ENCODE measurements around the gene MAP6. TPM values are rescaled to one million over a fixed set of nuclear protein-coding genes. Genes with fewer than 3 reads are reported as not detected.
"Not testable (repeated sequence)": the region's sequence is repeated elsewhere in the genome, so short reads cannot be mapped to it uniquely, and the experiment has no call there.

The MAP6 gene
- total and polyA plus RNA-seq, 9 of the 15 experiments (the other 6 are each of a cell fraction or from before 2014, with no cell fraction given), result not detected

DNA sequence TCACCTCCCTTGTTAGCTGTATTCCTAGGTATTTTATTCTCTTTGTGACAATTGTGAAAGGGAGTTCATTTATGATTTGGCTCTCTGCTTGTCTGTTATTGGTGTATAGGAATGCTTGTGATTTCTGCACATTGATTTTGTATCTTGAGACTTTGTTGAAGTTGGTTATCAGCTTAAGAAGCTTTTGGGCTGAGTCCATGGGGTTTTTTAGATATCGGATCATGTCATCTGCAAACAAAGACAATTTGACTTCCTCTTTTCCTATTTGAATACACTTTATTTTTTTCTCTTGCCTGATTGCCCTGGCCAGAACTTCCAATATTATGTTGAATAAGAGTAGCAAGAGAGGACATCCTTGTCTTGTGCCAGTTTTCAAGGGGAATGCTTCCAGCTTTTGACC lies 15.0 kb upstream of the MAP6 start:
- H4K20me1 ChIP-seq (replicated peaks; ENCODE audit: control insufficient read depth, insufficient read depth, low read length); FAIRE-seq; ATAC-seq; H3K36me3 ChIP-seq (ENCODE audit: control insufficient read depth, insufficient read depth, low read length); H3K9me1 ChIP-seq (ENCODE audit: control insufficient read depth, insufficient read depth, low read length); H3K4me3 ChIP-seq; BruUV-seq (replicated peaks); H3K4me1 ChIP-seq (replicated peaks in 1 of 2; ENCODE audit: control insufficient read depth in 2 of 2, insufficient read depth in 2 of 2, low read length in 2 of 2); H3K4me2 ChIP-seq (ENCODE audit: insufficient read depth, low read length); H3K27ac ChIP-seq (ENCODE audit: extremely low read depth, low read depth, low read length); in situ Hi-C loops (cut with MboI); CTCF ChIA-PET (ENCODE audit: low intra/inter-chr PET ratio); H3K79me2 ChIP-seq (ENCODE audit: control insufficient read depth, insufficient read depth, low read length); intact Hi-C loops (cut with micrococcal nuclease); H3K9me3 ChIP-seq (replicated peaks; ENCODE audit: control insufficient read depth, insufficient read depth, low read depth, low read length); H3K9ac ChIP-seq (ENCODE audit: insufficient read depth in 1 of 2, low read depth in 2 of 2, low read length in 2 of 2); H2AFZ ChIP-seq (ENCODE audit: low read depth, low read length); DNase-seq (ENCODE audit: extremely low read depth in 1 of 4, low spot score in 3 of 4): not testable (repeated sequence)
- WGBS (ENCODE audit: insufficient coverage, low coverage, missing lambda C conversion rate), result 0% methylated on average over 1 of the region's 1 CpG
- 0 out of 2 replicates have a peak, but pooled peaks have one; percentile 18 for TF ChIP-seq MTA2 (IDR thresholded peaks at IDR 0.05; ENCODE audit: low read depth)
- 0 out of 2 replicates have a peak, but pooled peaks have one; percentile 23 for TF ChIP-seq HDAC2 (IDR thresholded peaks at IDR 0.05)
- peak in 1 of 2 experiments; percentile 41; a peak in 1 of 4 replicates for TF ChIP-seq RCOR1 (IDR thresholded peaks at IDR 0.05; ENCODE audit: borderline replicate concordance in 1 of 2, low read depth in 2 of 2, low read length in 2 of 2)
- TF ChIP-seq CBFA2T2 (conservative IDR thresholded peaks at IDR 0.05), result 0 out of 2 replicates have a peak, but pooled peaks have one; percentile 17
- peak; percentile 66 for TF ChIP-seq ARID1B (IDR thresholded peaks at IDR 0.05)
- TF ChIP-seq SOX6 (IDR thresholded peaks at IDR 0.05), result peak; percentile 59; the same call in 1 of the 2 replicates
- peak; percentile 82 for TF ChIP-seq SPI1 (IDR thresholded peaks at IDR 0.05; ENCODE audit: borderline replicate concordance, low read depth, low read length)
- peak; percentile 52; the same call in 1 of the 2 replicates for TF ChIP-seq FOXJ2 (tag; IDR thresholded peaks at IDR 0.05)
- TF ChIP-seq KDM1A (IDR thresholded peaks at IDR 0.05), result peak; percentile 45 to 56; a peak in 3 of 4 replicates
- TF ChIP-seq FOXA3 (CRISPR knock-in tag; conservative IDR thresholded peaks at IDR 0.05 in 1 of 2, IDR thresholded peaks at IDR 0.05 in 1 of 2), result peak in 1 of 2 experiments; percentile 69; a peak in 2 of 4 replicates
- TF ChIP-seq CBFA2T3 (IDR thresholded peaks at IDR 0.05), result peak; percentile 33
- TF ChIP-seq SMARCE1 (IDR thresholded peaks at IDR 0.05), result peak; percentile 74; the same call in 1 of the 2 replicates
- TF ChIP-seq SMARCA4 (IDR thresholded peaks at IDR 0.05), result peak; percentile 57; the same call in 1 of the 2 replicates
- H3K27me3 ChIP-seq (ENCODE audit: control insufficient read depth in 2 of 2, insufficient read depth in 2 of 2, low read length in 2 of 2), result peaks cover 7 to 18% of the 10 kb centered on the region in 2 experiments
- POLR2A ChIA-PET, result interaction anchor here (0.6 kb wide), 1 partner anchor 215 kb away, joined by 3 read pairs; no protein-coding TSS in a partner anchor

Measured in K562 (cell line).